ENCODE measurements around the gene MID2.

The MID2 gene

DNA sequence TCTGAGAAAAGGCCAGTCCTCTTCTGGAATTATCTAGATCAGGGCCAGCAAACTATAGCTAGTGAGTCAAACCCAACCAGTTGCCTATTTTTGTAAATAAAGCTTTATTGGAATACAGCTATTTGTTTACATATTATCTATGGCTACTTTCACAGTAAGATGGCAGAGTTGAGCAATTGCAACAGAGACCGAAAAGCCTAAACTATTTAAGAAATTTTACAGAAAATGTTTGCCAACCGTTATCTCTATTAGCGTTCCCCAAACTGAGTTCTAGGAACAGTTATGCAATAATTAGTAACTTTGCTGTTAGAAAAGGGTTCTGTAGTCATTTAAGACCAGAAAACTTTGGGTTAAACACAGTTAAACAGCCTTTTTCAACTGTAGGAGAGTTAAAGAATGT lies 146.0 kb downstream of the MID2 start:
- no peak for DNase-seq

Measured in NCI-H226 (cell line).